ENCODE measurements around the gene GYG1.

Gene GYG1

GRCh38 chr3:148990236-148990635 lies 1.1 kb upstream of the GYG1 start:
- no peak for DNase-seq

- DNase-seq, result no peak
These were observed 791 bp downstream of the GYG1 start for GRCh38 chr3:148992027-148992634.

GRCh38 chr3:148992635-148993255 lies 1.4 kb downstream of the GYG1 start:
- DNase-seq, result no peak

GRCh38 chr3:148997623-148998022 lies 6.3 kb downstream of the GYG1 start:
- no peak for DNase-seq

- DNase-seq, result no peak
These were observed 7.0 kb downstream of the GYG1 start for GRCh38 chr3:148998297-148998696.

- no peak for DNase-seq
These were observed 7.5 kb downstream of the GYG1 start for GRCh38 chr3:148998715-148999423.

GRCh38 chr3:148999806-149000205 lies 8.5 kb downstream of the GYG1 start:
- DNase-seq, result no peak

- no peak for DNase-seq
These were observed 8.9 kb downstream of the GYG1 start for GRCh38 chr3:149000206-149000745.

GRCh38 chr3:149001727-149002126 lies 10.4 kb downstream of the GYG1 start:
- no peak for DNase-seq

GRCh38 chr3:149003653-149004305 lies 12.4 kb downstream of the GYG1 start:
- no peak for DNase-seq

- no peak for DNase-seq
These were observed 13.3 kb downstream of the GYG1 start for GRCh38 chr3:149004622-149005021.

- DNase-seq, result no peak
These were observed 14.1 kb downstream of the GYG1 start for GRCh38 chr3:149005416-149005815.

GRCh38 chr3:149007567-149008257 lies 16.4 kb downstream of the GYG1 start:
- DNase-seq, result no peak

- DNase-seq, result no peak
These were observed 18.4 kb downstream of the GYG1 start for GRCh38 chr3:149009732-149010131.

GRCh38 chr3:149010504-149010951 lies 19.2 kb downstream of the GYG1 start:
- DNase-seq, result no peak

GRCh38 chr3:149010966-149011365 lies 19.6 kb downstream of the GYG1 start:
- DNase-seq, result no peak

- DNase-seq, result no peak
These were observed 20.3 kb downstream of the GYG1 start for GRCh38 chr3:149011676-149012075.

- DNase-seq, result no peak
These were observed 22.4 kb downstream of the GYG1 start for GRCh38 chr3:149013726-149014125.

GRCh38 chr3:149015393-149015792 lies 24.1 kb downstream of the GYG1 start:
- no peak for DNase-seq

GRCh38 chr3:149016242-149016641 lies 24.9 kb downstream of the GYG1 start:
- no peak for DNase-seq

- no peak for DNase-seq
These were observed 25.6 kb downstream of the GYG1 start for GRCh38 chr3:149016669-149017541.

GRCh38 chr3:149018247-149018646 lies 26.9 kb downstream of the GYG1 start:
- no peak for DNase-seq
